ENCODE results near the gene ARID4A. TPM values are rescaled to one million over a fixed set of nuclear protein-coding genes. Genes with fewer than 3 reads are reported as not detected.
"Not testable (repeated sequence)": the region's sequence is repeated elsewhere in the genome, so short reads cannot be mapped to it uniquely, and the experiment has no call there.

ARID4A gene
- polyA plus RNA-seq (2012; ENCODE audit: insufficient read depth, insufficient read length), result 20.1 TPM

GRCh38 chr14:58298477-58299400 lies at the start of gene ARID4A:
TSS of gene ARID4A (plus strand) at chr14:58298555. CDS start at chr14:58299855, 1,300 bp downstream.
- no peak for DNase-seq (ENCODE audit: low read depth, low spot score)
- peak within 1 kb of the TSS; percentile 99 for H3K4me3 ChIP-seq (ENCODE audit: low read length)

- H3K4me3 ChIP-seq (ENCODE audit: low read length), result no peak overlapping the region
- DNase-seq (ENCODE audit: low read depth, low spot score), result no peak
Observed at GRCh38 chr14:58249611-58250010, 48.7 kb upstream of the ARID4A start.

- H3K4me3 ChIP-seq (ENCODE audit: low read length), result no peak overlapping the region
- DNase-seq (ENCODE audit: low read depth, low spot score), result no peak
Observed at GRCh38 chr14:58258156-58258555, 40.2 kb upstream of the ARID4A start.

GRCh38 chr14:58262005-58262404 lies 36.4 kb upstream of the ARID4A start:
- not testable (repeated sequence) for H3K4me3 ChIP-seq (ENCODE audit: low read length); DNase-seq (ENCODE audit: low read depth, low spot score)

- H3K4me3 ChIP-seq (ENCODE audit: low read length), result no peak overlapping the region
- DNase-seq (ENCODE audit: low read depth, low spot score), result no peak
Observed at GRCh38 chr14:58265401-58265800, 33.0 kb upstream of the ARID4A start.

GRCh38 chr14:58270628-58271027 lies 27.7 kb upstream of the ARID4A start:
- no peak for DNase-seq (ENCODE audit: low read depth, low spot score)
- H3K4me3 ChIP-seq (ENCODE audit: low read length), result no peak overlapping the region

GRCh38 chr14:58272588-58273372 lies 25.6 kb upstream of the ARID4A start:
- H3K4me3 ChIP-seq (ENCODE audit: low read length), result no peak overlapping the region
- DNase-seq (ENCODE audit: low read depth, low spot score), result peak; percentile 24

- H3K4me3 ChIP-seq (ENCODE audit: low read length), result peak overlapping the region; percentile 18
Observed at GRCh38 chr14:58274881-58275280, 23.5 kb upstream of the ARID4A start.

GRCh38 chr14:58275527-58276190 lies 22.7 kb upstream of the ARID4A start:
- DNase-seq (ENCODE audit: low read depth, low spot score), result peak; percentile 69
- H3K4me3 ChIP-seq (ENCODE audit: low read length), result peak overlapping the region; percentile 18

More at GRCh38 chr14:58274881-58275280, 23.5 kb upstream of the ARID4A start:
- peak; percentile 31 for DNase-seq (ENCODE audit: low read depth, low spot score)

- no peak for DNase-seq (ENCODE audit: low read depth, low spot score)
- no peak overlapping the region for H3K4me3 ChIP-seq (ENCODE audit: low read length)
Observed at GRCh38 chr14:58276208-58276607, 22.1 kb upstream of the ARID4A start.

- DNase-seq (ENCODE audit: low read depth, low spot score), result no peak
- no peak overlapping the region for H3K4me3 ChIP-seq (ENCODE audit: low read length)
Observed at GRCh38 chr14:58278177-58278576, 20.2 kb upstream of the ARID4A start.

GRCh38 chr14:58280954-58281787 lies 17.2 kb upstream of the ARID4A start:
- DNase-seq (ENCODE audit: low read depth, low spot score), result peak; percentile 56
- no peak overlapping the region for H3K4me3 ChIP-seq (ENCODE audit: low read length)

GRCh38 chr14:58281969-58282368 lies 16.4 kb upstream of the ARID4A start:
- no peak overlapping the region for H3K4me3 ChIP-seq (ENCODE audit: low read length)
- peak; percentile 22 for DNase-seq (ENCODE audit: low read depth, low spot score)

- no peak overlapping the region for H3K4me3 ChIP-seq (ENCODE audit: low read length)
- no peak for DNase-seq (ENCODE audit: low read depth, low spot score)
Observed at GRCh38 chr14:58282925-58283593, 15.3 kb upstream of the ARID4A start.

- no peak overlapping the region for H3K4me3 ChIP-seq (ENCODE audit: low read length)
- DNase-seq (ENCODE audit: low read depth, low spot score), result no peak
Observed at GRCh38 chr14:58283730-58284129, 14.6 kb upstream of the ARID4A start.

- no peak for DNase-seq (ENCODE audit: low read depth, low spot score)
- H3K4me3 ChIP-seq (ENCODE audit: low read length), result no peak overlapping the region
Observed at GRCh38 chr14:58285132-58285531, 13.2 kb upstream of the ARID4A start.

GRCh38 chr14:58287607-58288042 lies 10.7 kb upstream of the ARID4A start:
- H3K4me3 ChIP-seq (ENCODE audit: low read length), result no peak overlapping the region
- DNase-seq (ENCODE audit: low read depth, low spot score), result no peak
